HG02938 (cell line): ENCODE data around the gene EGFLAM.
"Not testable (repeated sequence)": the region's sequence is repeated elsewhere in the genome, so short reads cannot be mapped to it uniquely, and the experiment has no call there.

Experiments used
- ATAC-seq: cut with Tn5 transposase; IDR thresholded peaks from one replicate; pipeline ENCODE4 v1.9.1; 2021; ENCODE audit warnings: mild to moderate bottlenecking, moderate library complexity; ENCODE audit not compliant: unreplicated experiment

EGFLAM gene

GRCh38 chr5:38413696-38414095, 155.3 kb downstream of the EGFLAM start:
- no peak for ATAC-seq

GRCh38 chr5:38414348-38414747, 156.0 kb downstream of the EGFLAM start:
- no peak for ATAC-seq

GRCh38 chr5:38415772-38416171, 157.4 kb downstream of the EGFLAM start:
- not testable (repeated sequence) for ATAC-seq

GRCh38 chr5:38417658-38418017, 159.3 kb downstream of the EGFLAM start:
- ATAC-seq, result no peak

- ATAC-seq, result no peak
Observed at GRCh38 chr5:38420246-38420645, 161.9 kb downstream of the EGFLAM start.

- no peak for ATAC-seq
Observed at GRCh38 chr5:38420691-38421390, 162.5 kb downstream of the EGFLAM start.

- no peak for ATAC-seq
Observed at GRCh38 chr5:38422622-38423021, 164.3 kb downstream of the EGFLAM start.

- ATAC-seq, result no peak
Observed at GRCh38 chr5:38423276-38424147, 165.2 kb downstream of the EGFLAM start.

- ATAC-seq, result no peak
Observed at GRCh38 chr5:38424148-38425060, 166.0 kb downstream of the EGFLAM start.

- no peak for ATAC-seq
Observed at GRCh38 chr5:38426490-38426889, 168.1 kb downstream of the EGFLAM start.

GRCh38 chr5:38426986-38427950, 168.9 kb downstream of the EGFLAM start:
- no peak for ATAC-seq

- no peak for ATAC-seq
Observed at GRCh38 chr5:38431242-38431853, 173.0 kb downstream of the EGFLAM start.

GRCh38 chr5:38433160-38433861, 175.0 kb downstream of the EGFLAM start:
- ATAC-seq, result no peak

GRCh38 chr5:38434966-38435705, 176.8 kb downstream of the EGFLAM start:
- ATAC-seq, result no peak

- ATAC-seq, result no peak
Observed at GRCh38 chr5:38438757-38439156, 180.4 kb downstream of the EGFLAM start.

- peak; percentile 100 for ATAC-seq
Observed at GRCh38 chr5:38441453-38442246, 183.3 kb downstream of the EGFLAM start.

- ATAC-seq, result no peak
Observed at GRCh38 chr5:38442247-38442573, 183.9 kb downstream of the EGFLAM start.

- ATAC-seq, result no peak
Observed at GRCh38 chr5:38443390-38443789, 185.0 kb downstream of the EGFLAM start.
